Upper lobe of right lung (tissue), 1 donor: ENCODE measurements around the gene GFI1. TPM values are rescaled to one million over a fixed set of nuclear protein-coding genes. Genes with fewer than 3 reads are reported as not detected.

Experiments used
- ATAC-seq: fragments of 200-7000 bp; cut with Tn5 transposase; one replicate; pipeline ENCODE4 v1.9.1; 2020; ENCODE audit warnings: mild to moderate bottlenecking, moderate library complexity
- DNase-seq: peaks from one replicate; pipeline ENCODE4 v3.0.0-alpha.2; 2020
- H3K27ac ChIP-seq: fragments of 200-600 bp; one replicate; pipeline ENCODE4 v1.8.0; 2022
- H3K27me3 ChIP-seq: fragments of 200-600 bp; one replicate; pipeline ENCODE4 v1.8.0; 2022; ENCODE audit warnings: mild to moderate bottlenecking
- H3K36me3 ChIP-seq: fragments of 200-600 bp; one replicate; pipeline ENCODE4 v1.8.0; 2022
- H3K4me1 ChIP-seq: fragments of 200-600 bp; one replicate; pipeline ENCODE4 v1.8.0; 2022
- H3K4me3 ChIP-seq: fragments of 200-600 bp; one replicate; pipeline ENCODE4 v1.8.0; 2022; ENCODE audit warnings: mild to moderate bottlenecking
- H3K9me3 ChIP-seq: fragments of 200-600 bp; one replicate; pipeline ENCODE4 v1.8.0; 2022
- intact Hi-C: fragments of 100-400 bp; cut with DNase I; formaldehyde crosslinking; loops from one replicate; pipeline ENCODE4 v1.11.0; 2022
- total RNA-seq: library from RNA; stranded (reverse); fragmentation: NEBNext Ultra II Directional; extraction: Animal tissue kit (Norgen Biotek cat#: 25700); gene quantifications from one replicate; pipeline ENCODE4 v1.2.1, GENCODE V29; 2021
- TF ChIP-seq, protein P1 (sequence below): fragments of 200-600 bp; IDR thresholded peaks from one replicate; pipeline ENCODE4 v1.8.0; 2022; ENCODE audit warnings: antibody characterized with exemption
- donor health status: DM: no; HTN: yes; CAD: no; lungs with severe emphysema.

The GFI1 gene
- total RNA-seq, 1 donor from 2014 or later = 5.4 TPM

DNA sequence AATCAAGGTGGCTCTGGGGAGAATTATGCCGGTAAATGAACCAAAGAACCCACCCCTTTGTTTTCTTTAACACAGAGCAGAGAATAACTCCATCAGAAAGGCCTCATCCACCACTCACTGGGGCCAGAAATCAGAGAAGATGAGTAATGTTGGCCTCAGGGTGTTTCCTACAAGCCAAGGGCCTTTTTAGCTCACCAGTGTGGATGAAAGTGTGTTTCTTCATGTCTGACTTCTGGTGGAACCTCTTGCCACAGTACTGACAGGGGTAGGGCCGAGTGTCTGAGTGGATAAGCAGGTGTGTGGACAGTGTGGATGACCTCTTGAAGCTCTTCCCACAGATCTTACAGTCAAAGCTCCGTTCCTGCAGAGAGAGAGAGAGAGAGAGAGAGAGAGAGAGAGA, 8.3 kb downstream of the GFI1 start:
- DNase-seq = no peak
- peaks cover 40% of the 10 kb centered on the region for H3K27me3 ChIP-seq
- TF ChIP-seq, protein P1, sequence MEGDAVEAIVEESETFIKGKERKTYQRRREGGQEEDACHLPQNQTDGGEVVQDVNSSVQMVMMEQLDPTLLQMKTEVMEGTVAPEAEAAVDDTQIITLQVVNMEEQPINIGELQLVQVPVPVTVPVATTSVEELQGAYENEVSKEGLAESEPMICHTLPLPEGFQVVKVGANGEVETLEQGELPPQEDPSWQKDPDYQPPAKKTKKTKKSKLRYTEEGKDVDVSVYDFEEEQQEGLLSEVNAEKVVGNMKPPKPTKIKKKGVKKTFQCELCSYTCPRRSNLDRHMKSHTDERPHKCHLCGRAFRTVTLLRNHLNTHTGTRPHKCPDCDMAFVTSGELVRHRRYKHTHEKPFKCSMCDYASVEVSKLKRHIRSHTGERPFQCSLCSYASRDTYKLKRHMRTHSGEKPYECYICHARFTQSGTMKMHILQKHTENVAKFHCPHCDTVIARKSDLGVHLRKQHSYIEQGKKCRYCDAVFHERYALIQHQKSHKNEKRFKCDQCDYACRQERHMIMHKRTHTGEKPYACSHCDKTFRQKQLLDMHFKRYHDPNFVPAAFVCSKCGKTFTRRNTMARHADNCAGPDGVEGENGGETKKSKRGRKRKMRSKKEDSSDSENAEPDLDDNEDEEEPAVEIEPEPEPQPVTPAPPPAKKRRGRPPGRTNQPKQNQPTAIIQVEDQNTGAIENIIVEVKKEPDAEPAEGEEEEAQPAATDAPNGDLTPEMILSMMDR = no peak
- no peaks in the 10 kb centered on the region for H3K9me3 ChIP-seq
- peaks cover 25% of the 10 kb centered on the region for H3K4me1 ChIP-seq
- intact Hi-C loops = no loop called here
- no peak overlapping the region for H3K4me3 ChIP-seq
- H3K36me3 ChIP-seq = peaks cover 4% of the 10 kb centered on the region
- H3K27ac ChIP-seq = no peak overlapping the region
- ATAC-seq = no peak

DNA sequence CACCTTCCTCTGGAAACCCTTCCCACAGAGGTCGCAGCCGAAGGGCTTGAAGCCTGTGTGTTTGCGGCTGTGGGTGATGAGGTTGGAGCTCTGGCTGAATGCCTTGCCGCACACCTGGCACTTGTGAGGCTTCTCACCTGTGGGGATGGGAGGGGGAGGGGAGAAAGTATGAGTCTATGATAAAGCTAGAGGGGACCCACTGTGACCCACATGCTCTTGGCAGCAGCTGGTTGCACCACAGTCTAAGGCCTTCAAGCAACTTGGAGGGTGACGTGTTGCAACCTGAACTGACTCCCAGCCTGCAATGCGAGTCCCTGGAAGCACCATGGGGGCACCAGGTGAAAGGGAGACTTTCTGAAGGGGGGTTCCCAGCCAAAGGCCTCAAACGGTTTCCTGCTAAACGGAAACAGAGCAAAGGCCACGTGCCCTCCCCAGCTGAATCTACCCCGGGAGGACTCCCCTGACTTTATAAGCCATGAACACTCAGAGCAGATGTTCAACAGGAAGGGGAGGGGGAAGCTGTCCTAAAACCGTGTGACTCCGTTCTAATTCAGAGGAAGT, 10.6 kb downstream of the GFI1 start:
- Histone ChIP-seq H3K4me3 (no peak overlapping the region), H3K27me3 (peaks cover 18% of the 10 kb centered on the region), H3K9me3 (no peaks in the 10 kb centered on the region), H3K36me3 (peaks cover 4% of the 10 kb centered on the region), H3K27ac (no peak overlapping the region), H3K4me1 (peaks cover 4% of the 10 kb centered on the region)
- DNase-seq (no peak), ATAC-seq (peak; percentile 23)
- intact Hi-C loops = no loop called here
- TF ChIP-seq, protein P1 = no peak

DNA sequence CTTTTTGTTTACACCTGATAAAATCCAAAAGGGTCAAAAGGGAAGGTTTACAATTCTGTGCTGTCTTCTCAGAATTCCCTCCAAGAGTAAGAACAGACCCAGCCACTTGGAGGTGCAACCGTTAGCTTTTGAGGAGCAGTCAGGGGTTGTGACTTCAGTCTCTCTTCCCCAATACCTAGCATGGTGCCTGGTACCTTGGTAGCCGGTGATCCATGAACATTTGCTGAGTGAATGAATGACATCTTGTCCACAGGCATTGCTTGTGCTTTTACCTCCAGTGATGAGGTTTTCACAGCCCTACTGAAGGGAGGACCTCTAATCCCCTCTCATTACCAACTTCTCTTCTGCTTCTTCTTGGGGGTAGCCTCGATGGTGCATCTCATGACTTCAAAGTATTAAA, 11.7 kb downstream of the GFI1 start:
- Histone ChIP-seq H3K27me3 (peaks cover 7% of the 10 kb centered on the region), H3K9me3 (no peaks in the 10 kb centered on the region), H3K4me1 (no peaks in the 10 kb centered on the region), H3K27ac (no peak overlapping the region), H3K4me3 (no peak overlapping the region), H3K36me3 (peaks cover 4% of the 10 kb centered on the region)
- TF ChIP-seq, protein P1 = no peak
- ATAC-seq = no peak
- intact Hi-C loops = no loop called here
- DNase-seq = no peak

DNA sequence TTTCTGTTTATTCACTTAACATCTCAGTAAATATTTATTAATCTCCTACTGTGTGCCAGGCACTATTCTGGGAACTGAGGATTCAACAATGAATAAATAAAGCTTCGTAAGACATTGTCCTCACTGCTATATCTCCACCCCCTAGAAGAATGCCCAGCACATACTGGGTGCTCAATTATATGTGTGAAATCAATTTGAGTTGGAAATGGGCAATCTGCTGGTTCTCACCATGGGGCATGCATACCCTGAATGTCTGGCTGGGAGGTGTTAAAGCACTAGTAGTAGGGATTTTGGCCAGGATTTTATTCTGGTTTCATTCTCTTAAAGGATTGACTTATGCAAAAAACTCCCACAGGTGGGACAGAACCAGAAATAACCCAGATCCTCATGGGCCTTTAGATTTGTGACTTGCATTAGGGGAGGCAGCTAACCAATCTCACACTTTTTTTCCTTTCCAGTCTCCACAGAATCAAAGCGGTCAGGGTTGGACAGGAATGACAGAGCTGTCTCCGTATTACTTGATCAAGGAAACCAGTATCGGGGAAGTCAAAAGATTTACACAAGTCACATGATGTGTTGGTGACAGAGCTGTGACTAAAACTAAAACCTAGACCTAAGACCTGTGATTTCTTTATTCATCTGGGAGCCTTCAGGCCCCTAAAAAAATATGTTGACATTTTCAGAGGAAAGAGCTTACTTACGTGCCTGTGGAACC, 12.8 kb downstream of the GFI1 start:
- TF ChIP-seq, protein P1 = no peak
- no peak for ATAC-seq
- H3K27ac ChIP-seq = no peak overlapping the region
- intact Hi-C loops = no loop called here
- no peaks in the 10 kb centered on the region for H3K4me1 ChIP-seq
- no peak overlapping the region for H3K4me3 ChIP-seq
- H3K9me3 ChIP-seq = no peaks in the 10 kb centered on the region
- no peaks in the 10 kb centered on the region for H3K27me3 ChIP-seq
- no peaks in the 10 kb centered on the region for H3K36me3 ChIP-seq
- no peak for DNase-seq

DNA sequence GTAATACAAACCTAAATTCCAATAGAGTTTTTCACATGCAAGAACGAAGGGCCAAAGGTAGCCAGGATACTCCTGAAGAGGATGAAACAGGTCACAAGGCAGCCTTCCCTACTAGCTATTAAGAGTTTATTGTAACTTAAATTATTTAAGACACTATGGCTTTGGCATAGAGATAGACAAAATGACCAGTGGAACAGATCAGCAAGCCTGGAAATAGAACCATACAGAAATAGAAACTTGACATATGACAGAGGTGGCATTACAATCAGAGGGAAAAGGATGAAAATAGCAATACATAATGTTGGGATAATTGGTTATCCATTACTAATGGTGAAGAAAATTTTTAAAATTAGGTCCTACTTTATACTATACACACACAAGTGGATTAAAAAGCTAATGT, 16.5 kb downstream of the GFI1 start:
- Histone ChIP-seq H3K4me3 (no peak overlapping the region), H3K27ac (no peak overlapping the region), H3K27me3 (no peaks in the 10 kb centered on the region), H3K36me3 (no peaks in the 10 kb centered on the region), H3K9me3 (no peaks in the 10 kb centered on the region), H3K4me1 (no peaks in the 10 kb centered on the region)
- no peak for ATAC-seq
- TF ChIP-seq, protein P1 = no peak
- no peak for DNase-seq
- intact Hi-C loops = no loop called here
